ENCODE measurements around the gene MEGF6. TPM values are rescaled to one million over a fixed set of nuclear protein-coding genes. Genes with fewer than 3 reads are reported as not detected.

Gene MEGF6
- total and polyA plus RNA-seq, 2 of the 8 experiments (the other 6 are each of a cell fraction or from before 2014, with no cell fraction given) = 4.1 to 14.8 TPM

DNA sequence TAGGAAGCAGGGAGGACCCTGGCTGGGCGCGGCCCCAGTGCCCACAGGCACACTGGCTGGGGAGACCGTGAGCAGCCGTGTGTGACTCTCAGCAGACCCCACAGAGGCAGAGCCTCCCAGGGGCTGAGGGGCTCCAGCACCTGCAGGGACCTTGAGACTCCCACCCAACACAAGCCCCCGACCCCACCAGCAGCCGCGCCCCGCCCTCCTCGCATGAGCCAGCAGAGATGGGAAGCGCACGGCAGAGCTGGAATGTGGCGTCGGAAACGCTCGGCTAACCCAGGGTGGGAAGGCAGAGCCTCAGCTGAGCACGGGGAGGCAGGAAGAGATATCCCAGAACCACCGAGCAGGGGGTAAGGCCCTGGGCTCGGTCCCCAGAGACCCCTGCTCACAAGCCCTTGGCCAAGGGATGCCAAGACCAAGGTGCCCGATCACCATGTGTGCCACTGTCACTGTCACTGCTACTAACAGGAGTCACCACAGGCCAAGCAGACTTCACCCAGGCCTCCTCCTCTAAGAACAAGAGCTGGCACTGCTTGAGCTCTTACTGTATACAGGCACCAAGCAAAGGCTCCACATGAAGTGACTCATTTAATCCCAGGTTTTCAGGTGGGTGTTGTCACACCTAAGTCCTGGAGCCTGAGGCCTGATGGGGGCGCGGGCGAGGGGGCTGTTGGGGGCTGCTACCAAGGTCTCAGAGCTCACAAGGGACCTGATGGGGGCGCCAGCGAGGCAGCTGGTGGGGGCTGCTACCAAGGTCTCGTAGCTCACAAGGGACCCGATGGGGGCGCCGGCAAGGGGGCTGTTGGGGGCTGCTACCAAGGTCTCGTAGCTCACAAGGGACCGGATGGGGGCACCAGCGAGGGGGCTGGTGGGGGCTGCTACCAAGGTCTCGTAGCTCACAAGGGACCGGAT lies 20.1 kb downstream of the MEGF6 start:
- Histone ChIP-seq H3K4me3 (ENCODE audit: extremely low read depth in 1 of 4, insufficient read depth in 2 of 4, low read depth in 3 of 4, low read length in 4 of 4) (no peak overlapping the region), H3K36me3 (ENCODE audit: control insufficient read depth in 2 of 4, insufficient read depth in 4 of 4, low read length in 3 of 4) (no peaks in the 10 kb centered on the region), H4K5ac (ENCODE audit: insufficient read length, low read depth, low read length) (no peak overlapping the region), H3K9ac (replicated peaks in 1 of 4; ENCODE audit: extremely low read depth in 1 of 4, low read depth in 3 of 4, low read length in 3 of 4) (no peak overlapping the region), H3K9me3 (ENCODE audit: insufficient read depth in 2 of 2, low read depth in 1 of 2, low read length in 1 of 2) (no peaks in the 10 kb centered on the region; a peak in 1 of 4 replicates), H2BK20ac (ENCODE audit: low read length) (no peak overlapping the region), H3K4me2 (ENCODE audit: insufficient read depth in 1 of 2, low read depth in 2 of 2, low read length in 2 of 2) (no peak overlapping the region), H4K20me1 (replicated peaks in 1 of 2; ENCODE audit: control insufficient read depth in 1 of 2, insufficient read depth in 2 of 2, low read length in 2 of 2) (peaks cover 0 to under 1% of the 10 kb centered on the region in 2 experiments), H2BK5ac (ENCODE audit: low read depth, low read length) (no peak overlapping the region), H2AK5ac (ENCODE audit: low read depth, low read length) (0 out of 2 replicates have a peak overlapping the region, but pooled peaks have one; percentile 53), H3K4me1 (replicated peaks in 1 of 4; ENCODE audit: control insufficient read depth in 3 of 4, insufficient read depth in 4 of 4, low read length in 3 of 4) (peaks cover 0 to 13% (median 6%) of the 10 kb centered on the region in 4 experiments; a peak in 5 of 7 replicates), H2BK120ac (replicated peaks; ENCODE audit: low read depth, low read length) (no peak overlapping the region), H2BK15ac (ENCODE audit: low read length) (no peak overlapping the region), H3K4ac (replicated peaks; ENCODE audit: insufficient read length, low read depth, low read length) (no peak overlapping the region), H3K14ac (ENCODE audit: insufficient read length) (no peak overlapping the region), H3K23me2 (ENCODE audit: low read depth, low read length) (no peaks in the 10 kb centered on the region), H3K23ac (ENCODE audit: insufficient read length) (no peak overlapping the region), H2BK12ac (ENCODE audit: low read depth, low read length) (0 out of 2 replicates have a peak overlapping the region, but pooled peaks have one; percentile 39), H4K8ac (ENCODE audit: extremely low read depth, insufficient read depth, low read length) (no peak overlapping the region), H3K27me3 (replicated peaks in 1 of 4; ENCODE audit: control insufficient read depth in 3 of 4, extremely low read depth in 1 of 4, insufficient read depth in 3 of 4, low read length in 3 of 4) (no peaks in the 10 kb centered on the region), H3K18ac (ENCODE audit: extremely low read depth, low read length) (no peak overlapping the region), H3K27ac (ENCODE audit: low read depth, low read length) (no peak overlapping the region), H3K56ac (replicated peaks; ENCODE audit: insufficient read length, low read depth, low read length) (no peak overlapping the region), H3K79me1 (ENCODE audit: low read depth, low read length) (0 out of 2 replicates have a peak, but pooled peaks cover 2% of the 10 kb centered on the region), H4K91ac (replicated peaks; ENCODE audit: insufficient read length, low read length) (no peak overlapping the region), H2AFZ (ENCODE audit: low read length) (no peak overlapping the region), H3K79me2 (ENCODE audit: control insufficient read depth in 1 of 2, insufficient read depth in 2 of 2, low read length in 2 of 2) (no peaks in the 10 kb centered on the region)
- TF ChIP-seq YY1 (IDR thresholded peaks at IDR 0.05; ENCODE audit: low read depth, low read length) (no peak), RAD21 (IDR thresholded peaks at IDR 0.05 in 1 of 2, conservative IDR thresholded peaks at IDR 0.05 in 1 of 2; ENCODE audit: low read depth in 2 of 2, low read length in 2 of 2) (peak; percentile 14 to 30; a peak in 2 of 4 replicates), ZNF274 (IDR thresholded peaks at IDR 0.05; ENCODE audit: borderline replicate concordance, extremely low read depth, low read length) (no peak)
- TF ChIP-seq, protein P1, sequence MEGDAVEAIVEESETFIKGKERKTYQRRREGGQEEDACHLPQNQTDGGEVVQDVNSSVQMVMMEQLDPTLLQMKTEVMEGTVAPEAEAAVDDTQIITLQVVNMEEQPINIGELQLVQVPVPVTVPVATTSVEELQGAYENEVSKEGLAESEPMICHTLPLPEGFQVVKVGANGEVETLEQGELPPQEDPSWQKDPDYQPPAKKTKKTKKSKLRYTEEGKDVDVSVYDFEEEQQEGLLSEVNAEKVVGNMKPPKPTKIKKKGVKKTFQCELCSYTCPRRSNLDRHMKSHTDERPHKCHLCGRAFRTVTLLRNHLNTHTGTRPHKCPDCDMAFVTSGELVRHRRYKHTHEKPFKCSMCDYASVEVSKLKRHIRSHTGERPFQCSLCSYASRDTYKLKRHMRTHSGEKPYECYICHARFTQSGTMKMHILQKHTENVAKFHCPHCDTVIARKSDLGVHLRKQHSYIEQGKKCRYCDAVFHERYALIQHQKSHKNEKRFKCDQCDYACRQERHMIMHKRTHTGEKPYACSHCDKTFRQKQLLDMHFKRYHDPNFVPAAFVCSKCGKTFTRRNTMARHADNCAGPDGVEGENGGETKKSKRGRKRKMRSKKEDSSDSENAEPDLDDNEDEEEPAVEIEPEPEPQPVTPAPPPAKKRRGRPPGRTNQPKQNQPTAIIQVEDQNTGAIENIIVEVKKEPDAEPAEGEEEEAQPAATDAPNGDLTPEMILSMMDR (IDR thresholded peaks at IDR 0.05; ENCODE audit: control extremely low read depth in 1 of 3, insufficient read depth in 1 of 3, low read depth in 1 of 3, low read length in 3 of 3) = peak in 2 of 3 experiments; percentile 21 to 71; a peak in 3 of 4 replicates
- WGBS, 2 experiments (ENCODE audit: extremely low coverage in 1 of 2, insufficient coverage in 1 of 2, insufficient read length in 1 of 2, insufficient replicate concordance in 2 of 2, low coverage in 1 of 2, low lambda C conversion rate in 2 of 2, missing lambda C conversion rate in 1 of 2) = 84% methylated on average over 19 of the region's 33 CpGs; no CpG with 5 or more reads in 1 of the 2 experiments
- DNase-seq (ENCODE audit: low read depth in 1 of 2, low spot score in 2 of 2) (peak in 1 of 2 experiments; percentile 79), FAIRE-seq (no peak)
- ChIA-PET POLR2A (ENCODE audit: partially characterized antibody) (no interaction called here), CTCF (ENCODE audit: partially characterized antibody) (interaction anchor here (0.5 to 9.7 kb wide), 40 partner anchors 9 to 1742 kb away, joined by 3 to 132 read pairs (median 4); partner anchors contain the start of genes MEGF6 and TPRG1L)

Measured in H1 (cell line).